Gastroesophageal sphincter (tissue), 4 donors: ENCODE results near the gene FBXO44. TPM values are rescaled to one million over a fixed set of nuclear protein-coding genes. Genes with fewer than 3 reads are reported as not detected.

Source experiments
- ATAC-seq: fragments of 150-250 bp; one replicate; pipeline ENCODE4 v1.9.1; 2016; ENCODE audit warnings: mild to moderate bottlenecking, moderate library complexity
- H3K27ac ChIP-seq, 4 donors: fragments of 200-600 bp; sonication (generic) in 3 of 4; 1 replicate in 3 of 4; 2 replicates in 1 of 4; pipeline ENCODE4 v1.5.1; 2016 to 2019
- H3K27me3 ChIP-seq: fragments of 200-600 bp; sonication (generic); one replicate; pipeline ENCODE4 v1.5.1; 2019
- H3K36me3 ChIP-seq, 2 donors: fragments of 200-600 bp; sonication (generic); one replicate each; pipeline ENCODE4 v1.5.1; 2019; ENCODE audit warnings: control low read depth in 1 of 2
- H3K4me1 ChIP-seq, 3 donors: fragments of 200-600 bp; sonication (generic); 1 replicate in 2 of 3; 2 replicates in 1 of 3; pipeline ENCODE4 v1.5.1; 2016 to 2019; ENCODE audit warnings: control low read depth in 2 of 3
- H3K4me3 ChIP-seq, 2 donors: fragments of 200-600 bp; sonication (generic); one replicate each; pipeline ENCODE4 v1.5.1; 2019; ENCODE audit warnings: mild to moderate bottlenecking in 1 of 2, moderate library complexity in 1 of 2
- H3K9me3 ChIP-seq, 3 donors: fragments of 200-600 bp; sonication (generic); one replicate each; pipeline ENCODE4 v1.5.1; 2017 to 2019; ENCODE audit warnings: control low read depth in 2 of 3
- CTCF ChIP-seq, 4 experiments: fragments of 200-600 bp in 2 of 4; fragments of 450-650 bp in 2 of 4; sonication (generic) in 1 of 4; IDR thresholded peaks; one replicate each; pipeline ENCODE4 v1.5.1; 2017 to 2019; ENCODE audit warnings: antibody characterized with exemption in 4 of 4, mild to moderate bottlenecking in 2 of 4, moderate library complexity in 2 of 4
- EP300 ChIP-seq: sonication (generic); formaldehyde crosslinking; IDR thresholded peaks from one replicate; pipeline ENCODE4 v1.6.1; 2017; ENCODE audit warnings: antibody characterized with exemption, mild to moderate bottlenecking
- POLR2A ChIP-seq, 2 donors: fragments of 450-650 bp; IDR thresholded peaks; one replicate each; pipeline ENCODE4 v1.6.1; 2017; ENCODE audit warnings: antibody characterized with exemption in 2 of 2, mild to moderate bottlenecking in 2 of 2, moderate library complexity in 1 of 2
- POLR2AphosphoS5 ChIP-seq: sonication (generic); formaldehyde crosslinking; IDR thresholded peaks from one replicate; pipeline ENCODE4 v1.6.1; 2017; ENCODE audit warnings: antibody characterized with exemption
- WGBS, 2 donors: methylation state at CpG; one replicate each; pipeline ENCODE4 v1.1.5; 2018; ENCODE audit warnings: low coverage in 1 of 2; 5-methylcytosine and 5-hydroxymethylcytosine counted together
- total RNA-seq, 4 donors: library from RNA; depleted of rRNA; stranded (reverse); fragments of >200 nt; gene quantifications; one replicate each; pipeline ENCODE4 v1.1.0, GENCODE V29; 2016

Gene FBXO44
- total RNA-seq, 4 donors from 2014 or later: 10.5 to 22.9 (median 17.2) TPM

DNA sequence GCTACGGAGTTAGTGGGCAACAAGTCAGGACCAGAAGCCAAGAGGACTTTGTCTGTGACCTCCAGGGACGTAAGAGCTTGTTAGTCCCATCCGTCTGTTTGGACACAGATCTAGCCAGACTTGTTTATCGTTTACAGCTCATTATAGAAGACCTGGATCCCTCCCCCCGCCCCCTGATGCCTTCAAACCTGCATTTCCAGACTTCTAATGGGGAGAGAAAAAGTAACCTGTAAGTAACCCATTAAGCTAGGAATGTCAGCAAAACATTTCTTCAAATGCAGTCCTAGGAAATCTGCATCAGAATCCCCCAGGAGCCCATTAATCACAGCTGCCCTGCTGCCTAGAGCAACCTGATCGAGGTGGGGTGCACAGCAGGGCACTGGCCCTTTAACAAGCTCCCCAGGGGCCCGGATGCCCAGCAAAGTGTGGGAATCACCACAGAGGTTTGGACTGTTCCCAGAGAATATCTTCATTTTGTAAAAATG, 27.7 kb downstream of the FBXO44 start:
- ATAC-seq: no peak
- WGBS, 2 donors: 43% methylated on average over 6 of the region's 7 CpGs
- Histone ChIP-seq H3K4me3 (no peak overlapping the region), H3K36me3 (peaks cover 0 to 6% of the 10 kb centered on the region in 2 donors), H3K9me3 (no peaks in the 10 kb centered on the region), H3K27ac (no peak overlapping the region), H3K4me1 (peaks cover 0 to 23% (median 8%) of the 10 kb centered on the region in 3 donors), H3K27me3 (peaks cover 10% of the 10 kb centered on the region)
- TF ChIP-seq POLR2AphosphoS5 (no peak), POLR2A (IDR thresholded peaks at IDR 0.05) (no peak), CTCF (IDR thresholded peaks at IDR 0.05) (no peak), EP300 (no peak)

- WGBS, 2 donors: 33 to 40% methylated on average over 1 of the region's 1 CpG
- Histone ChIP-seq H3K4me3 (no peak overlapping the region), H3K9me3 (no peaks in the 10 kb centered on the region), H3K4me1 (peaks cover 0 to 23% (median 8%) of the 10 kb centered on the region in 3 donors), H3K27me3 (peaks cover 11% of the 10 kb centered on the region), H3K36me3 (peaks cover 0 to 1% of the 10 kb centered on the region in 2 donors), H3K27ac (no peak overlapping the region)
- TF ChIP-seq POLR2A (IDR thresholded peaks at IDR 0.05) (no peak), POLR2AphosphoS5 (no peak), EP300 (no peak), CTCF (IDR thresholded peaks at IDR 0.05) (no peak)
- ATAC-seq: no peak
Observed at GRCh38 chr1:11682799-11683198, 28.1 kb downstream of the FBXO44 start.

DNA sequence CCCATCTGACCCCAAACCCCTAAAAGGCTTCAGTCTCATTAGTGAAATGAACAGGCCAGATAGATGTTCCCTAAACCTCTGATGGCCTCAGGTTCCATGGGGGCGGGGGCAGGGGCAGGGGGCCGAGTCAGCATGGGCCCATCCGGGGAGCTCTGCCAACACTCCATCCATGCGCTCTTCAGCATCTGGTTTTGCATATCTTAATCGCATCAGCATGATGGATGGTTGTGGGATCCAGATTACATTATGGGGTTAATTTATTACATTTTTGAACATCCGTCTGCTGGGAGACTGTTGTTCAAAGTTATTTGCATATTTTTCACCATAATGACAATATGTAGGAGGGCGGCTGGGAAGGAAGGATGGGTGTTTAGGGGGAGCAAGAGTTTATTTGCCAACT, 29.4 kb downstream of the FBXO44 start:
- TF ChIP-seq EP300: no peak
- no peak overlapping the region for H3K27ac ChIP-seq
- H3K36me3 ChIP-seq: no peaks in the 10 kb centered on the region
- H3K9me3 ChIP-seq: no peaks in the 10 kb centered on the region
- no peak overlapping the region for H3K4me3 ChIP-seq
- ATAC-seq: no peak
- H3K4me1 ChIP-seq: peaks cover 0 to 23% (median 8%) of the 10 kb centered on the region in 3 donors
- peaks cover 24% of the 10 kb centered on the region for H3K27me3 ChIP-seq
- 59% methylated on average over 7 of the region's 7 CpGs; no CpG with 5 or more reads in 1 of the 2 donors for WGBS, 2 donors

- WGBS, 2 donors: 88 to 91% methylated on average over 4 to 6 of the region's 7 CpGs
Observed at GRCh38 chr1:11685210-11685752, 30.6 kb downstream of the FBXO44 start.

DNA sequence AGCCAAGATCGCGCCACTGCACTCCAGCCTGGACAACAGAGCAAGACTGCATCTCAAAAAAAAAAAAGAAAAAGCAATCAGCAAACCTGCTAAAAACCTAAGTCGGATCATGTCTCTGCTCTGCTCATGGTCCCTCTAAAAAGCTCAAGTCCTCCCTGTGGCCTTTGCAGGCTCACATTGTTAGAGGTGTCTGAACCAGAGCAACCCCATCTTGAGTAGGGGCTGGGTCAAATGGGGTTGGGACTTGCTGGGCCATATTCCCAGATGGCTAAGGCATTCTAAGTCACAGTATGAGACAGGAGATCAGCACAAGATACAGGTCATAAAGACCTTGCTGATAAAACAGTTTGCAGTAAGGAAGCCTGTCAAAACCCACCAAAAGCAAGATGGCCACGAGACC, 33.8 kb downstream of the FBXO44 start:
- WGBS, 2 donors: 88 to 100% methylated on average over 2 to 4 of the region's 4 CpGs

More at GRCh38 chr1:11685210-11685752, 30.6 kb downstream of the FBXO44 start:
- Histone ChIP-seq H3K36me3 (no peaks in the 10 kb centered on the region), H3K27me3 (peaks cover 36% of the 10 kb centered on the region), H3K4me1 (peaks cover 0 to 11% (median 5%) of the 10 kb centered on the region in 3 donors), H3K27ac (no peak overlapping the region), H3K9me3 (no peaks in the 10 kb centered on the region), H3K4me3 (no peak overlapping the region)
- no peak for ATAC-seq
- TF ChIP-seq POLR2A (IDR thresholded peaks at IDR 0.05) (no peak), CTCF (IDR thresholded peaks at IDR 0.05) (no peak), EP300 (no peak), POLR2AphosphoS5 (no peak)

More for the DNA sequence above, 33.8 kb downstream of the FBXO44 start:
- TF ChIP-seq POLR2AphosphoS5 (no peak), POLR2A (IDR thresholded peaks at IDR 0.05) (no peak), EP300 (no peak), CTCF (IDR thresholded peaks at IDR 0.05) (no peak)
- Histone ChIP-seq H3K9me3 (no peaks in the 10 kb centered on the region), H3K27me3 (peaks cover 69% of the 10 kb centered on the region), H3K27ac (no peak overlapping the region), H3K4me3 (no peak overlapping the region), H3K36me3 (no peaks in the 10 kb centered on the region), H3K4me1 (peaks cover 0 to 27% (median 18%) of the 10 kb centered on the region in 3 donors)
- no peak for ATAC-seq
